ENCODE data around the gene ADAP2. TPM values are rescaled to one million over a fixed set of nuclear protein-coding genes. Genes with fewer than 3 reads are reported as not detected.

Gene ADAP2
- total RNA-seq, 2 donors from 2014 or later: 1.8 TPM

DNA sequence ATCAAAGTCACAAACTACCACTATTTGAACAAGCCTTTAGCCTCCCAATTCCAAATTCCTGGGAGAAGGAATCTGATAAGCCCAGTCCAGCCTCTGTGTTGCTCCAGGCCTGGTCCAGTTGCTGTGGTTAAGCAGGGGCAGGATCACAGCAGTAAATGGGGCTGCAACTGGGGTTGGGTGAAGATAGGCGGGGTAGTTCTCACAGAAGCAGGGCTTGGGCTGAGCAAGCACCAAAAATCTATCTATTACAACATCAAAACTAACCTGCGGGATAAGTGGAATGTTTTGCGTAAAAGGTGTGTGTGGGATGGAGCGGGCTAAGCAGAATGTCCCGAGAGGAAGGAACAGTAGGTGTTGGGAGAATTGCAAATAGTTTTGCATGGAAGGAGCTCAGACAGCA, 26.1 kb downstream of the ADAP2 start:
- no peaks in the 10 kb centered on the region for H3K27me3 Mint-ChIP-seq (ENCODE audit: insufficient read depth)
- no peak overlapping the region for H3K27ac Mint-ChIP-seq
- Histone ChIP-seq H3K9me3 (ENCODE audit: control insufficient read depth, low read length) (no peaks in the 10 kb centered on the region), H3K27ac (ENCODE audit: low read depth, low read length) (no peak overlapping the region), H3K36me3 (ENCODE audit: control insufficient read depth, insufficient read depth, low read length) (no peaks in the 10 kb centered on the region), H3K9ac (ENCODE audit: extremely low read depth, low read length, poor library complexity, severe bottlenecking) (no peak overlapping the region), H3K4me1 (ENCODE audit: control insufficient read depth, insufficient read depth, low read length) (peaks cover 5% of the 10 kb centered on the region), H3K4me3 (ENCODE audit: low read length) (no peak overlapping the region), H3K27me3 (ENCODE audit: control insufficient read depth, insufficient read depth, low read length, poor library complexity, severe bottlenecking) (no peaks in the 10 kb centered on the region)
- TF ChIP-seq, protein P1, sequence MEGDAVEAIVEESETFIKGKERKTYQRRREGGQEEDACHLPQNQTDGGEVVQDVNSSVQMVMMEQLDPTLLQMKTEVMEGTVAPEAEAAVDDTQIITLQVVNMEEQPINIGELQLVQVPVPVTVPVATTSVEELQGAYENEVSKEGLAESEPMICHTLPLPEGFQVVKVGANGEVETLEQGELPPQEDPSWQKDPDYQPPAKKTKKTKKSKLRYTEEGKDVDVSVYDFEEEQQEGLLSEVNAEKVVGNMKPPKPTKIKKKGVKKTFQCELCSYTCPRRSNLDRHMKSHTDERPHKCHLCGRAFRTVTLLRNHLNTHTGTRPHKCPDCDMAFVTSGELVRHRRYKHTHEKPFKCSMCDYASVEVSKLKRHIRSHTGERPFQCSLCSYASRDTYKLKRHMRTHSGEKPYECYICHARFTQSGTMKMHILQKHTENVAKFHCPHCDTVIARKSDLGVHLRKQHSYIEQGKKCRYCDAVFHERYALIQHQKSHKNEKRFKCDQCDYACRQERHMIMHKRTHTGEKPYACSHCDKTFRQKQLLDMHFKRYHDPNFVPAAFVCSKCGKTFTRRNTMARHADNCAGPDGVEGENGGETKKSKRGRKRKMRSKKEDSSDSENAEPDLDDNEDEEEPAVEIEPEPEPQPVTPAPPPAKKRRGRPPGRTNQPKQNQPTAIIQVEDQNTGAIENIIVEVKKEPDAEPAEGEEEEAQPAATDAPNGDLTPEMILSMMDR (conservative IDR thresholded peaks at IDR 0.05): no peak
- peaks cover 5% of the 10 kb centered on the region for H3K4me1 Mint-ChIP-seq
- no peaks in the 10 kb centered on the region for H3K9me3 Mint-ChIP-seq
- DNase-seq: no peak
- WGBS, 2 experiments (ENCODE audit: insufficient coverage in 1 of 2, insufficient read length in 1 of 2): 93 to 95% methylated on average over 3 to 4 of the region's 5 CpGs
- H3K36me3 Mint-ChIP-seq (ENCODE audit: low read depth): no peaks in the 10 kb centered on the region
- no peak overlapping the region for H3K4me3 Mint-ChIP-seq

DNA sequence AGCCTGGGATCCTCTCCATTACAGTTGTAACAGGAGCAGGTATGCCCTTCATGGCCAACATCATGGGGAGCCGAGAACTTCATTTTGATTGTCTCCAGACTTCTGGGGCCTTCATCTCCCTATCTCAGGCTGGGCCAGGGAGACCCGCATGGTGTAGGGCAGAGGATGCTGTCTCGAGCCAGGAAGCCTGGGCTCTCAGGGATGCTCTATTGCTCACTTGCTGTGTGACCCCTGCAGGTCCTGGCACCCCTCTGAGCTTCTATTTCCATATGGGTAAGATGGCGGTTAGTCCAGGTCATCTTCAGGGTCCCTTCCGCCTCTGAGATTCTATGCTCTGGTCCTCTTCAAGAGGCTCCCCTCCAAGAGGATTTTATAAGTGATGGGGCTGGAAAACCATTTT, 28.4 kb downstream of the ADAP2 start:
- H3K9me3 Mint-ChIP-seq: no peaks in the 10 kb centered on the region
- Histone ChIP-seq H3K4me1 (ENCODE audit: control insufficient read depth, insufficient read depth, low read length) (peaks cover 5% of the 10 kb centered on the region), H3K36me3 (ENCODE audit: control insufficient read depth, insufficient read depth, low read length) (no peaks in the 10 kb centered on the region), H3K27me3 (ENCODE audit: control insufficient read depth, insufficient read depth, low read length, poor library complexity, severe bottlenecking) (no peaks in the 10 kb centered on the region), H3K9ac (ENCODE audit: extremely low read depth, low read length, poor library complexity, severe bottlenecking) (no peak overlapping the region), H3K9me3 (ENCODE audit: control insufficient read depth, low read length) (no peaks in the 10 kb centered on the region), H3K4me3 (ENCODE audit: low read length) (no peak overlapping the region), H3K27ac (ENCODE audit: low read depth, low read length) (no peak overlapping the region)
- H3K27me3 Mint-ChIP-seq (ENCODE audit: insufficient read depth): no peaks in the 10 kb centered on the region
- WGBS, 2 experiments (ENCODE audit: insufficient coverage in 1 of 2, insufficient read length in 1 of 2): 90 to 92% methylated on average over 3 to 5 of the region's 5 CpGs
- TF ChIP-seq, protein P1 (conservative IDR thresholded peaks at IDR 0.05): no peak
- peaks cover 5% of the 10 kb centered on the region for H3K4me1 Mint-ChIP-seq
- H3K4me3 Mint-ChIP-seq: no peak overlapping the region
- no peak overlapping the region for H3K27ac Mint-ChIP-seq
- DNase-seq: no peak
- no peaks in the 10 kb centered on the region for H3K36me3 Mint-ChIP-seq (ENCODE audit: low read depth)

DNA sequence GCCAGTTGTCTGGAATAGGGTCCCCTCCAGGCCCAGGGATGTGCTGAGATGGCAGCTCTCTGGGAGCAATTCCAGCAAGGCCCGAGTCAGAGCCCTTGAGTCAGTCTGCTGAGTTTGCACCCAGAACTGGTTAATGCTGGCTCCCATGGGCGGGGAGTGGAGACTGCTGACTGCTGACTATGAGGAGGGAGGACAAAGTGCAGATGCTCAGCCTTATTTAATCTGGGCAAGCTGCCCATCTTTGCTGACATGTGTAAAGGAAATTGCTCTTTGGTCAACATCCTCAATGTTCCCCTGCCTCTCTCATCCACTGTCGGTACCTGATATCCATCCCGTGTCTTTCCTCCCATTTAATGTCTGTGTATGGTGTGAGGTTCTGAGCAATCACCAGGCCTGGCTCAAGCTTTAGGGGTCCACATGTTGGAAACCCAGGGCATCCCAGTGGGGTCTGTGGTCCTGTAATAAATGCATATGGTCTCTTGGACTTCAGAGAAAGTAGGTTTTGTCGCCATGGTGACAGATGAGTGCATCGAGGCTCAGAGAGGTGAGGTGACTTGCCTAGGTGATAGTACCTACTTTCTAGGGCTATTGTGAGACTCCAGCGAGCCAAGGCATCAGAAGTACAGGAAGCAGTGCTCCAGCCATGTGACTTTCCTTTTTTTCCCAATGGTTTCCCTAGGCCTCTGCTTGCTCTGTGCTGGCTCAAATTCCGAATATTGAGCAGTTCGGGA, 29.1 kb downstream of the ADAP2 start:
- Mint-ChIP-seq H3K27me3 (ENCODE audit: insufficient read depth) (no peaks in the 10 kb centered on the region), H3K4me1 (peaks cover 5% of the 10 kb centered on the region), H3K4me3 (no peak overlapping the region), H3K36me3 (ENCODE audit: low read depth) (no peaks in the 10 kb centered on the region), H3K27ac (no peak overlapping the region), H3K9me3 (no peaks in the 10 kb centered on the region)
- Histone ChIP-seq H3K4me3 (ENCODE audit: low read length) (no peak overlapping the region), H3K4me1 (ENCODE audit: control insufficient read depth, insufficient read depth, low read length) (peaks cover 5% of the 10 kb centered on the region), H3K27me3 (ENCODE audit: control insufficient read depth, insufficient read depth, low read length, poor library complexity, severe bottlenecking) (no peaks in the 10 kb centered on the region), H3K9me3 (ENCODE audit: control insufficient read depth, low read length) (no peaks in the 10 kb centered on the region), H3K27ac (ENCODE audit: low read depth, low read length) (no peak overlapping the region), H3K36me3 (ENCODE audit: control insufficient read depth, insufficient read depth, low read length) (no peaks in the 10 kb centered on the region), H3K9ac (ENCODE audit: extremely low read depth, low read length, poor library complexity, severe bottlenecking) (no peak overlapping the region)
- no peak for DNase-seq
- 91 to 92% methylated on average over 5 to 9 of the region's 9 CpGs for WGBS, 2 experiments (ENCODE audit: insufficient coverage in 1 of 2, insufficient read length in 1 of 2)
- TF ChIP-seq, protein P1 (conservative IDR thresholded peaks at IDR 0.05): no peak
